Activated T-cell treated with anti-CD3 and anti-CD28 coated beads, Interleukin-2, amount 50 U/mL, for 24 hours (primary cell): ENCODE data around the gene ZDHHC20.
"Not testable (repeated sequence)": the region's sequence is repeated elsewhere in the genome, so short reads cannot be mapped to it uniquely, and the experiment has no call there.

Experiments
- DNase-seq: peaks from one replicate; pipeline ENCODE4 v3.0.0-alpha.2; 2020
- H3K27ac Mint-ChIP-seq: 2 replicates; pipeline ENCODE4 v1.8.0; 2020; ENCODE audit warnings: mild to moderate bottlenecking, mixed read lengths
- H3K27me3 Mint-ChIP-seq: 2 replicates; pipeline ENCODE4 v1.8.0; 2020; ENCODE audit warnings: mixed read lengths
- H3K36me3 Mint-ChIP-seq: 2 replicates; pipeline ENCODE4 v1.8.0; 2020; ENCODE audit warnings: low read depth, mixed read lengths
- H3K4me1 Mint-ChIP-seq: 2 replicates; pipeline ENCODE4 v1.8.0; 2020; ENCODE audit warnings: low read depth, mixed read lengths
- H3K4me3 Mint-ChIP-seq: 2 replicates; pipeline ENCODE4 v1.8.0; 2020; ENCODE audit warnings: mild to moderate bottlenecking, moderate library complexity, mixed read lengths
- H3K9me3 Mint-ChIP-seq: 2 replicates; pipeline ENCODE4 v1.8.0; 2020; ENCODE audit warnings: mixed read lengths

ZDHHC20 gene

GRCh38 chr13:21410453-21410852, 48.6 kb downstream of the ZDHHC20 start:
- not testable (repeated sequence) for H3K27me3 Mint-ChIP-seq, DNase-seq, H3K4me1 Mint-ChIP-seq, H3K4me3 Mint-ChIP-seq
- H3K27ac Mint-ChIP-seq, result peak overlapping the region; percentile 15
- peaks cover 91% of the 10 kb centered on the region for H3K36me3 Mint-ChIP-seq
- peaks cover 12% of the 10 kb centered on the region for H3K9me3 Mint-ChIP-seq

DNA sequence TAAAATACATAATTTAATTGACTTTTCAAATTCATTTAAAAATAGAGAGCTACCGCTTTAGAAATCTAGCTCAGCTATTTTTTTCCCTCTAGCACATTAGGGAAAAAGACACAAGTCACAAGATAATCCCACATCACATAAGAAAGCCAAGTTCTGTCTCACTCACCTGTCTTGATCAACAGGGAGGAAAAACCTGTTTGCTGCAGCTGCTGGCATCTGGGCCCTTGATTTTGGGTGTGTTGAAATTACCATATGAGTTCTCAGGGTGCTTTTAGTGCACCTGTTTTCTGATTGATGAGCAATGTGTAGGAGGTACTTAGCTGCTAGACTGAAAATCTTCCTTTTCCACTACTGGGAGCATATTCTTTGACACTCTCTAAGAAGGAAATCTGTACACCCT, 53.8 kb downstream of the ZDHHC20 start:
- peaks cover 14% of the 10 kb centered on the region for H3K9me3 Mint-ChIP-seq
- DNase-seq, result no peak
- peaks cover 85% of the 10 kb centered on the region for H3K36me3 Mint-ChIP-seq
- no peaks in the 10 kb centered on the region for H3K27me3 Mint-ChIP-seq
- H3K27ac Mint-ChIP-seq, result peak overlapping the region; percentile 14
- H3K4me1 Mint-ChIP-seq, result peaks cover 34% of the 10 kb centered on the region
- no peak overlapping the region for H3K4me3 Mint-ChIP-seq

GRCh38 chr13:21402586-21403307, 56.4 kb downstream of the ZDHHC20 start:
- peak overlapping the region; percentile 71 for H3K27ac Mint-ChIP-seq
- DNase-seq, result no peak
- H3K4me1 Mint-ChIP-seq, result peaks cover 48% of the 10 kb centered on the region
- no peaks in the 10 kb centered on the region for H3K27me3 Mint-ChIP-seq
- H3K36me3 Mint-ChIP-seq, result peaks cover 74% of the 10 kb centered on the region
- H3K4me3 Mint-ChIP-seq, result no peak overlapping the region
- H3K9me3 Mint-ChIP-seq, result peaks cover 8% of the 10 kb centered on the region

DNA sequence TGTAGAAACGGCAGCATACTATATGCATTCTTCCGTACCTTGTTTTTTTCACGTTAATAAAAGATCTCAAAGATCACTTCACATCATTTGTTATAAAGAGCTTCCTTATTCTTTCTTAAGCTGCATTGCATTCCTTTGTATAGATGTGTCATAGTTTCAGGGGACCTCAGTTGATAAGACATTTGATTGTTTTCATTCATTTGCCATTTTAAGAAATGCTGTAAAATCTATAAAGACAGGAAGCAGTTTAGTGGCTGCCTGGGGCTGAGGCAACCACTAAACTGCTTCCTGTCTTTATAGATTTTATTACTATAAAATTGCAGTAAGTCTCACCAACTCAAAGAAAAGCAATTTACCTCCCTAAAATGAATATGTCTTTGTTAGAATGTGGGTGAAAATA, 59.4 kb downstream of the ZDHHC20 start:
- peaks cover 66% of the 10 kb centered on the region for H3K4me1 Mint-ChIP-seq
- H3K9me3 Mint-ChIP-seq, result no peaks in the 10 kb centered on the region
- no peak for DNase-seq
- no peaks in the 10 kb centered on the region for H3K27me3 Mint-ChIP-seq
- H3K36me3 Mint-ChIP-seq, result peaks cover 66% of the 10 kb centered on the region
- peak overlapping the region; percentile 77 for H3K27ac Mint-ChIP-seq
- no peak overlapping the region for H3K4me3 Mint-ChIP-seq

- no peak for DNase-seq
- Mint-ChIP-seq H3K4me1 (peaks cover 39% of the 10 kb centered on the region), H3K36me3 (peaks cover 63% of the 10 kb centered on the region)
Measured at GRCh38 chr13:21395953-21396352, 63.1 kb downstream of the ZDHHC20 start.

GRCh38 chr13:21389124-21389523, 70.0 kb downstream of the ZDHHC20 start:
- Mint-ChIP-seq H3K27me3 (no peaks in the 10 kb centered on the region), H3K36me3 (peaks cover 75% of the 10 kb centered on the region), H3K27ac (peak overlapping the region; percentile 17), H3K4me3 (no peak overlapping the region), H3K4me1 (peaks cover 14% of the 10 kb centered on the region), H3K9me3 (no peaks in the 10 kb centered on the region)
- DNase-seq, result no peak

More at GRCh38 chr13:21395953-21396352, 63.1 kb downstream of the ZDHHC20 start:
- H3K27me3 Mint-ChIP-seq, result no peaks in the 10 kb centered on the region
- no peak overlapping the region for H3K4me3 Mint-ChIP-seq
- H3K27ac Mint-ChIP-seq, result peak overlapping the region; percentile 47
- H3K9me3 Mint-ChIP-seq, result no peaks in the 10 kb centered on the region

GRCh38 chr13:21385710-21386109, 73.4 kb downstream of the ZDHHC20 start:
- Mint-ChIP-seq H3K27me3 (no peaks in the 10 kb centered on the region), H3K4me1 (peaks cover 15% of the 10 kb centered on the region), H3K9me3 (no peaks in the 10 kb centered on the region), H3K27ac (no peak overlapping the region), H3K4me3 (no peak overlapping the region), H3K36me3 (peaks cover 79% of the 10 kb centered on the region)
- no peak for DNase-seq

- Mint-ChIP-seq H3K4me1 (peaks cover 4% of the 10 kb centered on the region), H3K4me3 (no peak overlapping the region), H3K9me3 (no peaks in the 10 kb centered on the region), H3K27me3 (no peaks in the 10 kb centered on the region), H3K27ac (no peak overlapping the region), H3K36me3 (peaks cover 77% of the 10 kb centered on the region)
- DNase-seq, result no peak
Measured at GRCh38 chr13:21383090-21383489, 76.0 kb downstream of the ZDHHC20 start.

- not testable (repeated sequence) for H3K27me3 Mint-ChIP-seq, DNase-seq, H3K9me3 Mint-ChIP-seq, H3K4me1 Mint-ChIP-seq, H3K4me3 Mint-ChIP-seq
- Mint-ChIP-seq H3K36me3 (peaks cover 71% of the 10 kb centered on the region), H3K27ac (peak overlapping the region; percentile 18)
Measured at GRCh38 chr13:21376998-21377985, 81.8 kb downstream of the ZDHHC20 start.

- Mint-ChIP-seq H3K27me3 (no peaks in the 10 kb centered on the region), H3K4me3 (no peak overlapping the region), H3K27ac (no peak overlapping the region), H3K36me3 (peaks cover 32% of the 10 kb centered on the region), H3K9me3 (no peaks in the 10 kb centered on the region), H3K4me1 (no peaks in the 10 kb centered on the region)
- no peak for DNase-seq
Measured at GRCh38 chr13:21372530-21372929, 86.6 kb downstream of the ZDHHC20 start.

- DNase-seq, result no peak
- Mint-ChIP-seq H3K4me3 (no peak overlapping the region), H3K27me3 (no peaks in the 10 kb centered on the region), H3K9me3 (no peaks in the 10 kb centered on the region), H3K4me1 (peaks cover 6% of the 10 kb centered on the region), H3K36me3 (peaks cover 22% of the 10 kb centered on the region), H3K27ac (no peak overlapping the region)
Measured at GRCh38 chr13:21371011-21371410, 88.1 kb downstream of the ZDHHC20 start.

- Mint-ChIP-seq H3K27me3 (no peaks in the 10 kb centered on the region), H3K4me3 (no peak overlapping the region), H3K9me3 (no peaks in the 10 kb centered on the region), H3K27ac (peak overlapping the region; percentile 28), H3K36me3 (no peaks in the 10 kb centered on the region), H3K4me1 (peaks cover 20% of the 10 kb centered on the region)
- no peak for DNase-seq
Measured at GRCh38 chr13:21365574-21365973, 93.5 kb downstream of the ZDHHC20 start.

DNA sequence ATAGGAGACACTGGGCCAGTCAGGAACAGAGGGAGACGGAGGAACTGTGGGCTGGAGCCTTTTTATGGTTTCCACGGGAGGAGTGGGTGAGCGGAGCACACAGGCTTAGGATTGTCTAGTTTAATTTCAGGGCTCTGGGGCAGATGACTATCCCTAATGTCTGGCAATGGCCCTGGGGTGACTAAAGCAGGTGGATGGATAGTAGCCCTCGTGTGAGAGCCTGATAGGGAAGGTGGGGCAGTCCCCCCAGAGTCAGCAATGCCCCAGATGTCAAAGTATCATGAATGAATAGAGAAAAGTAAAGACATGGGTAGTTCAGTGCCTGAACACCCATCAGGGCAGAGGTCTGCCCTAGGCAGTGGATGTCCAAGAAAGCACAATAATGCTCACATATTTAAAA, 94.2 kb downstream of the ZDHHC20 start:
- H3K27me3 Mint-ChIP-seq, result no peaks in the 10 kb centered on the region

GRCh38 chr13:21364357-21364756, 94.7 kb downstream of the ZDHHC20 start:
- Mint-ChIP-seq H3K27ac (no peak overlapping the region), H3K27me3 (no peaks in the 10 kb centered on the region), H3K4me3 (no peak overlapping the region), H3K9me3 (no peaks in the 10 kb centered on the region), H3K36me3 (no peaks in the 10 kb centered on the region), H3K4me1 (peaks cover 20% of the 10 kb centered on the region)
- DNase-seq, result no peak

More for the DNA sequence above, 94.2 kb downstream of the ZDHHC20 start:
- Mint-ChIP-seq H3K36me3 (no peaks in the 10 kb centered on the region), H3K9me3 (no peaks in the 10 kb centered on the region), H3K4me3 (no peak overlapping the region), H3K4me1 (peaks cover 20% of the 10 kb centered on the region), H3K27ac (peak overlapping the region; percentile 4)
- no peak for DNase-seq

DNA sequence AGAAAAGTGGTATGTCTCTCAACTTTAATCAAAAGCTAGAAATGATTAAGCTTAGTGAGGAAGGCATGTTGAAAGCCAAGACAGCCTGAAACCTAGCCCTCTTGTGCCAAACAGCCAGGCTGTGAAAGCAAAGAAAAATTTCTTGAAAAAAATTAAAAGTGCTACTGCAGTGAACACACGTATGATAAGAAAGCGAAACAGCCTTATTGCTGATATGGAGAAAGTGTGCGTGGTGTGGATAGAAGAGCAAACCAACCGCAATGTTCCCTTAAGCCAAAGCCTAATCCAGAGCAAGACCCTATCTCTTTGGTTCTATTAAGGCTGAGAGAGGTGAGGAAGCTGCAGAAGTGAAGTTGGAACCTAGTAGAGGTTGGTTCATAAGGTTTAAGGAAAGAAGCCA, 96.4 kb downstream of the ZDHHC20 start:
- H3K9me3 Mint-ChIP-seq, result no peaks in the 10 kb centered on the region
- no peak overlapping the region for H3K4me3 Mint-ChIP-seq
- no peaks in the 10 kb centered on the region for H3K27me3 Mint-ChIP-seq
- H3K36me3 Mint-ChIP-seq, result no peaks in the 10 kb centered on the region
- H3K27ac Mint-ChIP-seq, result no peak overlapping the region
- H3K4me1 Mint-ChIP-seq, result peaks cover 20% of the 10 kb centered on the region
- no peak for DNase-seq
